Measurements from ENCODE around the gene EIF5AL1.
"Not testable (repeated sequence)": the region's sequence is repeated elsewhere in the genome, so short reads cannot be mapped to it uniquely, and the experiment has no call there.

EIF5AL1 gene

GRCh38 chr10:79544926-79545659, 32.8 kb downstream of the EIF5AL1 start:
- not testable (repeated sequence) for H3K4me3 ChIP-seq (ENCODE audit: low read length); DNase-seq (ENCODE audit: low read depth, low spot score)

GRCh38 chr10:79547128-79547527, 34.8 kb downstream of the EIF5AL1 start:
- peak; percentile 20 for DNase-seq (ENCODE audit: low read depth, low spot score)
- not testable (repeated sequence) for H3K4me3 ChIP-seq (ENCODE audit: low read length)

GRCh38 chr10:79547973-79548372, 35.6 kb downstream of the EIF5AL1 start:
- H3K4me3 ChIP-seq (ENCODE audit: low read length): no peak overlapping the region
- no peak for DNase-seq (ENCODE audit: low read depth, low spot score)

GRCh38 chr10:79552143-79552542, 39.8 kb downstream of the EIF5AL1 start:
- no peak overlapping the region for H3K4me3 ChIP-seq (ENCODE audit: low read length)
- DNase-seq (ENCODE audit: low read depth, low spot score): no peak

GRCh38 chr10:79555354-79556309, 43.3 kb downstream of the EIF5AL1 start:
- H3K4me3 ChIP-seq (ENCODE audit: low read length): no peak overlapping the region
- no peak for DNase-seq (ENCODE audit: low read depth, low spot score)

- DNase-seq (ENCODE audit: low read depth, low spot score): not testable (repeated sequence)
These were observed 44.6 kb downstream of the EIF5AL1 start for GRCh38 chr10:79556961-79557360.

GRCh38 chr10:79559726-79560125, 47.4 kb downstream of the EIF5AL1 start:
- no peak for DNase-seq (ENCODE audit: low read depth, low spot score)
- no peak overlapping the region for H3K4me3 ChIP-seq (ENCODE audit: low read length)

More at GRCh38 chr10:79556961-79557360, 44.6 kb downstream of the EIF5AL1 start:
- not testable (repeated sequence) for H3K4me3 ChIP-seq (ENCODE audit: low read length)

GRCh38 chr10:79560160-79560709, 47.9 kb downstream of the EIF5AL1 start, which contains the start of gene SFTPA2:
Gene SFTPA2 (minus strand): TSS chr10:79560407. CDS start chr10:79559483, 924 bp downstream.
- no peak for DNase-seq (ENCODE audit: low read depth, low spot score)
- H3K4me3 ChIP-seq (ENCODE audit: low read length): no peak within 1 kb of the TSS

- DNase-seq (ENCODE audit: low read depth, low spot score): no peak
- H3K4me3 ChIP-seq (ENCODE audit: low read length): no peak overlapping the region
These were observed 48.9 kb downstream of the EIF5AL1 start for GRCh38 chr10:79561257-79561656.

GRCh38 chr10:79562135-79562756, 49.9 kb downstream of the EIF5AL1 start:
- H3K4me3 ChIP-seq (ENCODE audit: low read length): no peak overlapping the region
- DNase-seq (ENCODE audit: low read depth, low spot score): peak; percentile 35

- no peak for DNase-seq (ENCODE audit: low read depth, low spot score)
- no peak overlapping the region for H3K4me3 ChIP-seq (ENCODE audit: low read length)
These were observed 51.1 kb downstream of the EIF5AL1 start for GRCh38 chr10:79563426-79563825.

Data from Jurkat, Clone E6-1 (cell line).